SK-N-SH (cell line): ENCODE data around the gene PDGFRB. TPM values are rescaled to one million over a fixed set of nuclear protein-coding genes. Genes with fewer than 3 reads are reported as not detected.

Experiments used
- CTCF ChIA-PET: fragments of 300-600, 350-600 bp; formaldehyde crosslinking; extraction: SDS; loops from one replicate; lab custom pipeline; 2021; lab: Yijun Ruan, JAX
- POLR2A ChIA-PET: fragments of 350-600 bp; sonication (Branson Sonifier 250); formaldehyde crosslinking; extraction: SDS; loops from one replicate; lab custom pipeline; 2020; ENCODE audit warnings: antibody characterized with exemption, inconsistent platforms; lab: Yijun Ruan, JAX
- DNase-seq: peaks from one replicate; pipeline ENCODE4 v3.0.0; 2012
- H2AFZ ChIP-seq: fragments of 200-600 bp; sonication (generic); 2 replicates; pipeline ENCODE4 v1.8.1; 2016; ENCODE audit warnings: antibody characterized with exemption, mild to moderate bottlenecking, low read depth
- H3F3A ChIP-seq: fragments of 200-600 bp; sonication (generic); replicated peaks from 2 replicates; pipeline ENCODE3; 2016; ENCODE audit warnings: antibody characterized with exemption, mild to moderate bottlenecking; ENCODE audit not compliant: insufficient read depth
- H3K27ac ChIP-seq, 2 experiments: fragments of 200-500 bp in 1 of 2; fragments of 200-600 bp in 1 of 2; sonication (Bioruptor generic) in 1 of 2; sonication (generic), shearing (Covaris generic) in 1 of 2; 2 replicates each; pipeline versions ENCODE4 v1.5.1 to v1.6.1; 2014 to 2016; ENCODE audit warnings: low read depth in 2 of 2, inconsistent platforms in 1 of 2, low read length in 1 of 2, mild to moderate bottlenecking in 1 of 2, mixed read lengths in 1 of 2
- H3K27me3 ChIP-seq: fragments of 200-600 bp; sonication (generic), shearing (Covaris generic); 2 replicates; pipeline ENCODE4 v1.6.1; 2016; ENCODE audit warnings: mixed run types; ENCODE audit not compliant: insufficient read depth
- H3K36me3 ChIP-seq, 2 experiments: fragments of 200-500 bp in 1 of 2; fragments of 200-600 bp in 1 of 2; sonication (Bioruptor generic) in 1 of 2; sonication (generic) in 1 of 2; replicated peaks in 1 of 2; 2 replicates each; pipeline versions ENCODE3 to v1.5.1; 2014 to 2016; ENCODE audit warnings: low read length in 1 of 2, mild to moderate bottlenecking in 1 of 2; ENCODE audit not compliant: insufficient read depth in 2 of 2, control insufficient read depth in 1 of 2
- H3K4me1 ChIP-seq, 2 experiments: fragments of 200-500 bp in 1 of 2; fragments of 200-600 bp in 1 of 2; sonication (Bioruptor generic) in 1 of 2; sonication (generic), shearing (Covaris generic) in 1 of 2; 2 replicates each; pipeline versions ENCODE4 v1.5.1 to v1.6.1; 2014 to 2016; ENCODE audit warnings: low read depth in 1 of 2, low read length in 1 of 2, mixed run types in 1 of 2; ENCODE audit not compliant: insufficient read depth in 2 of 2, control insufficient read depth in 1 of 2
- H3K4me2 ChIP-seq: fragments of 200-600 bp; sonication (generic), shearing (Covaris generic); 2 replicates; pipeline ENCODE4 v1.6.1; 2017; ENCODE audit warnings: mixed run types
- H3K4me3 ChIP-seq, 2 experiments: fragments of 200-500 bp in 1 of 2; fragments of 200-600 bp in 1 of 2; sonication (Bioruptor generic) in 1 of 2; sonication (generic), shearing (Covaris generic) in 1 of 2; 2 replicates each; pipeline versions ENCODE4 v1.5.1 to v1.8.1; 2014 to 2016; ENCODE audit warnings: low read depth in 2 of 2, inconsistent platforms in 1 of 2, low read length in 1 of 2, mild to moderate bottlenecking in 1 of 2, mixed read lengths in 1 of 2, moderate library complexity in 1 of 2
- H3K79me2 ChIP-seq: fragments of 200-600 bp; sonication (generic); 2 replicates; pipeline ENCODE4 v1.8.1; 2017; ENCODE audit warnings: mild to moderate bottlenecking; ENCODE audit not compliant: insufficient read depth
- H3K9ac ChIP-seq: fragments of 200-600 bp; sonication (generic); 2 replicates; pipeline ENCODE4 v1.6.1; 2017; ENCODE audit warnings: mixed run types
- H3K9me2 ChIP-seq: fragments of 200-600 bp; sonication (generic); 2 replicates; pipeline ENCODE4 v1.6.1; 2017; ENCODE audit warnings: mixed run types
- H3K9me3 ChIP-seq: fragments of 200-600 bp; sonication (generic); 2 replicates; pipeline ENCODE4 v1.6.1; 2017; ENCODE audit warnings: mixed run types, mild to moderate bottlenecking, moderate library complexity
- H4K20me1 ChIP-seq: fragments of 200-600 bp; sonication (generic); 2 replicates; pipeline ENCODE4 v1.6.1; 2017; ENCODE audit warnings: mild to moderate bottlenecking, mixed run types; ENCODE audit not compliant: insufficient read depth
- ELF1 ChIP-seq: IDR thresholded peaks from 2 replicates; pipeline ENCODE4 v1.4.0; 2012
- EZH2phosphoT487 ChIP-seq: fragments of 200-600 bp; sonication (generic); IDR thresholded peaks from 2 replicates; pipeline ENCODE4 v1.6.1; 2017; ENCODE audit warnings: low read depth, mixed run types, mild to moderate bottlenecking, antibody characterized with exemption, moderate library complexity, borderline replicate concordance
- FOXJ3 ChIP-seq: sonication (generic); formaldehyde crosslinking; IDR thresholded peaks from 2 replicates; pipeline ENCODE4 v1.5.1; 2020; ENCODE audit warnings: mild to moderate bottlenecking, missing genetic modification reagents
- GABPA ChIP-seq: IDR thresholded peaks from 2 replicates; pipeline ENCODE4 v1.4.0; 2012; ENCODE audit warnings: low read depth, mild to moderate bottlenecking
- MXI1 ChIP-seq: IDR thresholded peaks from 2 replicates; pipeline ENCODE4 v1.6.1; 2012; ENCODE audit warnings: mild to moderate bottlenecking, low read depth, low read length, improper control_type of control experiment
- NFIC ChIP-seq: IDR thresholded peaks from 2 replicates; pipeline ENCODE4 v1.4.0; 2012; ENCODE audit warnings: borderline replicate concordance
- NRF1 ChIP-seq: IDR thresholded peaks from 2 replicates; pipeline ENCODE4 v1.6.1; 2012; ENCODE audit warnings: low read depth, mild to moderate bottlenecking, low read length
- RCOR1 ChIP-seq: fragments of 150-350 bp; IDR thresholded peaks from 2 replicates; pipeline ENCODE4 v1.6.1; 2017; ENCODE audit warnings: antibody characterized with exemption, low read length
- RXRA ChIP-seq: IDR thresholded peaks from 2 replicates; pipeline ENCODE4 v1.4.0; 2012; ENCODE audit warnings: low read depth, mild to moderate bottlenecking, borderline replicate concordance
- TAF1 ChIP-seq: IDR thresholded peaks from 2 replicates; pipeline ENCODE4 v1.6.1; 2012; ENCODE audit warnings: low read depth, mild to moderate bottlenecking, low read length, moderate library complexity, borderline replicate concordance
- TCF12 ChIP-seq: IDR thresholded peaks from 2 replicates; pipeline ENCODE4 v1.4.0; 2012
- TEAD4 ChIP-seq: IDR thresholded peaks from 2 replicates; pipeline ENCODE4 v1.4.0; 2012; ENCODE audit warnings: mild to moderate bottlenecking, borderline replicate concordance; ENCODE audit not compliant: insufficient read depth
- YY1 ChIP-seq: IDR thresholded peaks from 2 replicates; pipeline ENCODE4 v1.4.0; 2012; ENCODE audit warnings: low read depth, mild to moderate bottlenecking
- WGBS: methylation state at CpG from one replicate; pipeline ENCODE4 v1.1.6; 2017; ENCODE audit warnings: low lambda C conversion rate; 5-methylcytosine and 5-hydroxymethylcytosine counted together
- polyA plus RNA-seq, 3 experiments: library from polyadenylated mRNA; depleted of rRNA; stranded (reverse); fragments of >200 nt; gene quantifications; 2 replicates each; pipeline ENCODE4 v1.2.3, GENCODE V29; 2012
- TF ChIP-seq, protein P1 (sequence below): IDR thresholded peaks from 2 replicates; pipeline ENCODE4 v1.4.0; 2012; ENCODE audit warnings: low read depth
- TF ChIP-seq, protein P2 (sequence below): fragments of 200-600 bp; sonication (generic); IDR thresholded peaks from 2 replicates; pipeline ENCODE4 v1.6.1; 2017; ENCODE audit warnings: antibody characterized with exemption, mild to moderate bottlenecking, moderate library complexity
- TF ChIP-seq, protein P3 (sequence below): IDR thresholded peaks from 2 replicates; pipeline ENCODE4; 2012
- TF ChIP-seq, protein P4 (sequence below): IDR thresholded peaks from 2 replicates; pipeline ENCODE4 v1.6.1; 2012; ENCODE audit warnings: mild to moderate bottlenecking, low read depth, low read length, moderate library complexity

The PDGFRB gene
- polyA plus RNA-seq, 1 of the 3 experiments (the other 2 are of a cell fraction), result 32.1 TPM

DNA sequence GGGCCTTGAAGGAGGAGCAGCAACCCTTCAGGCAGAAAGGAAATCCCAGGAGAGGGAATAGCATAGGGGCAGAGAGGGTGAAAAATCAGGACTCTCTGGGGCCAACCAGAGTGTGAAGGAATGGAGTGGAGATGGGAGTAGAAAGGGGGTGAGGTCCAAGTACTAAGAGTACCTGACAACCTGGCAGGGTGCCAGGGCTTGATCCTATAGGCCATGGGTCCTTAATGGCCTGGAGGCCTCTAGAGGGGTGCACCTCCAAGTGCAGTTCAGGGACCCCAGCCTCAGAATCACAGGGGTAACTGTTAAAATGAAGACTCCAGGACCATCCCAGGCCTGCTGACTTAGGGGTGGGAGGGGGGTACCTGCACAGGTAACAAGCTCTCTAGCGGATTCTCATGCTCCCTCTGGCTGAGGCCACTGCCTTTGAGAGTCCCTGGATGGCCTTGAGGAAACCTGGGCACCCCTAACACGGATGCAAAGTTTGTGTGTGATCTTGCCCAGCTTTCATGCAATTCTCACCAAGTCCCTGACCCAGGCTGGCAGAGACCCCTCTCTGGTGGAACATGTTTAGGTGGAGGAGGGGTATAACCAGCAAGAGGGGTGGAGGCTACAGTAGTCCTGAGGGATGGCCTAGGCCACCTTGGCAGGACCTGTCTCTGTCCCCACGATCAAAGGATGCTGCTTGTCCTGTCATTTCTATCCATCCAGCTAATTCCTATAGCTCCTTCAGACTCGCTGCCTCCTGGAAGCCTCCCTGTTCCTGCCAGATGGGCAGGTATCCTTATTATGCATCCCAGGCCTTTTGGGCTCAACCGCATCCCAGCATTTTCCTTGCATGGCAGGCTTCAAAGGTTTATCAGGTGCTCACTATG is 51.7 kb downstream of the PDGFRB start:
- no peaks in the 10 kb centered on the region for H4K20me1 ChIP-seq
- ChIA-PET POLR2A (no interaction called here), CTCF (interaction anchor here (1.1 kb wide), 2 partner anchors 10 to 246 kb away, joined by 3 to 4 read pairs; no protein-coding TSS in a partner anchor)
- no peaks in the 10 kb centered on the region for H3K36me3 ChIP-seq
- H3K27me3 ChIP-seq, result no peaks in the 10 kb centered on the region
- H3K4me3 ChIP-seq, result no peak overlapping the region
- no peak overlapping the region for H3K9ac ChIP-seq
- DNase-seq, result no peak
- no peaks in the 10 kb centered on the region for H3K9me3 ChIP-seq
- no peaks in the 10 kb centered on the region for H3K9me2 ChIP-seq
- no peak for TF ChIP-seq FOXJ3 (CRISPR knock-in tag)
- TF ChIP-seq NRF1, result no peak
- TF ChIP-seq, protein P1, sequence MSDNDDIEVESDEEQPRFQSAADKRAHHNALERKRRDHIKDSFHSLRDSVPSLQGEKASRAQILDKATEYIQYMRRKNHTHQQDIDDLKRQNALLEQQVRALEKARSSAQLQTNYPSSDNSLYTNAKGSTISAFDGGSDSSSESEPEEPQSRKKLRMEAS, result no peak
- TF ChIP-seq, protein P2, sequence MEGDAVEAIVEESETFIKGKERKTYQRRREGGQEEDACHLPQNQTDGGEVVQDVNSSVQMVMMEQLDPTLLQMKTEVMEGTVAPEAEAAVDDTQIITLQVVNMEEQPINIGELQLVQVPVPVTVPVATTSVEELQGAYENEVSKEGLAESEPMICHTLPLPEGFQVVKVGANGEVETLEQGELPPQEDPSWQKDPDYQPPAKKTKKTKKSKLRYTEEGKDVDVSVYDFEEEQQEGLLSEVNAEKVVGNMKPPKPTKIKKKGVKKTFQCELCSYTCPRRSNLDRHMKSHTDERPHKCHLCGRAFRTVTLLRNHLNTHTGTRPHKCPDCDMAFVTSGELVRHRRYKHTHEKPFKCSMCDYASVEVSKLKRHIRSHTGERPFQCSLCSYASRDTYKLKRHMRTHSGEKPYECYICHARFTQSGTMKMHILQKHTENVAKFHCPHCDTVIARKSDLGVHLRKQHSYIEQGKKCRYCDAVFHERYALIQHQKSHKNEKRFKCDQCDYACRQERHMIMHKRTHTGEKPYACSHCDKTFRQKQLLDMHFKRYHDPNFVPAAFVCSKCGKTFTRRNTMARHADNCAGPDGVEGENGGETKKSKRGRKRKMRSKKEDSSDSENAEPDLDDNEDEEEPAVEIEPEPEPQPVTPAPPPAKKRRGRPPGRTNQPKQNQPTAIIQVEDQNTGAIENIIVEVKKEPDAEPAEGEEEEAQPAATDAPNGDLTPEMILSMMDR, result no peak
- TF ChIP-seq TEAD4, result no peak
- TF ChIP-seq MXI1, result no peak
- TF ChIP-seq TCF12, result no peak
- TF ChIP-seq GABPA, result no peak
- no peak for TF ChIP-seq TAF1
- no peak for TF ChIP-seq ELF1
- no peak for TF ChIP-seq RCOR1
- TF ChIP-seq YY1, result no peak
- no peak for TF ChIP-seq EZH2phosphoT487
- no peak for TF ChIP-seq RXRA
- no peak for TF ChIP-seq NFIC
- TF ChIP-seq, protein P3, sequence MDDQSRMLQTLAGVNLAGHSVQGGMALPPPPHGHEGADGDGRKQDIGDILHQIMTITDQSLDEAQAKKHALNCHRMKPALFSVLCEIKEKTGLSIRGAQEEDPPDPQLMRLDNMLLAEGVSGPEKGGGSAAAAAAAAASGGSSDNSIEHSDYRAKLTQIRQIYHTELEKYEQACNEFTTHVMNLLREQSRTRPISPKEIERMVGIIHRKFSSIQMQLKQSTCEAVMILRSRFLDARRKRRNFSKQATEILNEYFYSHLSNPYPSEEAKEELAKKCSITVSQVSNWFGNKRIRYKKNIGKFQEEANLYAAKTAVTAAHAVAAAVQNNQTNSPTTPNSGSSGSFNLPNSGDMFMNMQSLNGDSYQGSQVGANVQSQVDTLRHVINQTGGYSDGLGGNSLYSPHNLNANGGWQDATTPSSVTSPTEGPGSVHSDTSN, result no peak
- TF ChIP-seq, protein P4, sequence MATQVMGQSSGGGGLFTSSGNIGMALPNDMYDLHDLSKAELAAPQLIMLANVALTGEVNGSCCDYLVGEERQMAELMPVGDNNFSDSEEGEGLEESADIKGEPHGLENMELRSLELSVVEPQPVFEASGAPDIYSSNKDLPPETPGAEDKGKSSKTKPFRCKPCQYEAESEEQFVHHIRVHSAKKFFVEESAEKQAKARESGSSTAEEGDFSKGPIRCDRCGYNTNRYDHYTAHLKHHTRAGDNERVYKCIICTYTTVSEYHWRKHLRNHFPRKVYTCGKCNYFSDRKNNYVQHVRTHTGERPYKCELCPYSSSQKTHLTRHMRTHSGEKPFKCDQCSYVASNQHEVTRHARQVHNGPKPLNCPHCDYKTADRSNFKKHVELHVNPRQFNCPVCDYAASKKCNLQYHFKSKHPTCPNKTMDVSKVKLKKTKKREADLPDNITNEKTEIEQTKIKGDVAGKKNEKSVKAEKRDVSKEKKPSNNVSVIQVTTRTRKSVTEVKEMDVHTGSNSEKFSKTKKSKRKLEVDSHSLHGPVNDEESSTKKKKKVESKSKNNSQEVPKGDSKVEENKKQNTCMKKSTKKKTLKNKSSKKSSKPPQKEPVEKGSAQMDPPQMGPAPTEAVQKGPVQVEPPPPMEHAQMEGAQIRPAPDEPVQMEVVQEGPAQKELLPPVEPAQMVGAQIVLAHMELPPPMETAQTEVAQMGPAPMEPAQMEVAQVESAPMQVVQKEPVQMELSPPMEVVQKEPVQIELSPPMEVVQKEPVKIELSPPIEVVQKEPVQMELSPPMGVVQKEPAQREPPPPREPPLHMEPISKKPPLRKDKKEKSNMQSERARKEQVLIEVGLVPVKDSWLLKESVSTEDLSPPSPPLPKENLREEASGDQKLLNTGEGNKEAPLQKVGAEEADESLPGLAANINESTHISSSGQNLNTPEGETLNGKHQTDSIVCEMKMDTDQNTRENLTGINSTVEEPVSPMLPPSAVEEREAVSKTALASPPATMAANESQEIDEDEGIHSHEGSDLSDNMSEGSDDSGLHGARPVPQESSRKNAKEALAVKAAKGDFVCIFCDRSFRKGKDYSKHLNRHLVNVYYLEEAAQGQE, result no peak
- H3K79me2 ChIP-seq, result no peaks in the 10 kb centered on the region
- 89% methylated on average over 3 of the region's 5 CpGs for WGBS
- no peaks in the 10 kb centered on the region for H3F3A ChIP-seq
- no peak overlapping the region for H3K4me2 ChIP-seq
- H3K4me1 ChIP-seq, result peaks cover 0 to 25% of the 10 kb centered on the region in 2 experiments; a peak in 1 of 4 replicates
- no peak overlapping the region for H2AFZ ChIP-seq
- no peak overlapping the region for H3K27ac ChIP-seq
